Right ventricle myocardium superior (tissue), 1 donor: ENCODE data around the gene PLCH1. TPM values are rescaled to one million over a fixed set of nuclear protein-coding genes. Genes with fewer than 3 reads are reported as not detected.

Experiments
- ATAC-seq: fragments of 200-7000 bp; cut with Tn5 transposase; one replicate; pipeline ENCODE4 v1.9.1; 2020; ENCODE audit warnings: mild to moderate bottlenecking; ENCODE audit not compliant: poor library complexity
- DNase-seq: peaks from one replicate; pipeline ENCODE4 v3.0.0-alpha.2; 2020
- intact Hi-C: fragments of 100-400 bp; cut with DNase I; formaldehyde crosslinking; loops from one replicate; pipeline ENCODE4 v1.11.2; 2022
- total RNA-seq: library from RNA; stranded (reverse); fragmentation: NEBNext Ultra II Directional; extraction: Animal tissue kit (Norgen Biotek cat#: 25700); gene quantifications from one replicate; pipeline ENCODE4 v1.2.1, GENCODE V29; 2021
- donor health status: DM: no; HTN: yes; CAD: no; lungs with severe emphysema.

Gene PLCH1
- total RNA-seq, 1 donor from 2014 or later, result 1.3 TPM

DNA sequence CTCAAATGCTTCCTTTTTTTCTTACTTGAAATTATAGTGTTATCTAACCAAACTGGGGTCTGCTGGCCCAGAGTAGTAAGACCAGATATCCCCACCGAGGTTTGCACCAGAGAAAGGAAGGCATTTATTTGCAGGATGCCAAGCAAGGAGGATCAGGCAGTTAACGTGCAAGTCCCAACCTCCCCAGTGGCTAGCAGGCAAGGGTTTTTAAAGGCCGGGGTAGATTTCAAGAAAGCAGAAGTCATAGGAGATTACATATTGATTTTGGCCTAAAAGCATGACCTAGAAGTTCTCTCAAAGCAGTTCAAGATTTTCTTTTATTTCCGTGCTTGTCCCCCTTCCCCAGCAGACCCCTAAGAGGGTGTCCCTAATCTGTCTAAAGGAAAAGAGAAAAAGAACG lies 418.6 kb downstream of the PLCH1 start:
- ATAC-seq, result no peak
- no peak for DNase-seq
- intact Hi-C loops, result loop anchor here (10.0 kb wide), 1 partner anchor 991 kb away; no protein-coding TSS in a partner anchor

Other genes with a start within 250 kb of the PLCH1 start
- 7.0 TPM for gene C3orf33, start 61.2 kb upstream of the PLCH1 start, total RNA-seq
- gene SLC33A1, start 109.4 kb upstream of the PLCH1 start, total RNA-seq, result 17.6 TPM
- 27.6 TPM for gene GMPS, start 125.6 kb upstream of the PLCH1 start, total RNA-seq